Brain microvascular endothelial cell (primary cell): ENCODE results near the gene GPC5.

Experiments
- DNase-seq: peaks from one replicate; pipeline ENCODE4 v3.0.0-alpha.2; 2020
- H3K27ac ChIP-seq: fragments of 250-450 bp; sonication (Bioruptor Pico); 2 replicates; pipeline ENCODE4 v1.5.1; 2020; ENCODE audit warnings: mild to moderate bottlenecking, moderate library complexity
- H3K27me3 ChIP-seq: fragments of 250-450 bp; sonication (Bioruptor Pico); replicated peaks from 2 replicates; pipeline ENCODE4 v1.5.1; 2020; ENCODE audit warnings: mild to moderate bottlenecking
- H3K36me3 ChIP-seq: fragments of 250-450 bp; sonication (Bioruptor Pico); replicated peaks from 2 replicates; pipeline ENCODE4 v1.5.1; 2020; ENCODE audit warnings: mild to moderate bottlenecking
- H3K4me3 ChIP-seq: 2 replicates; pipeline ENCODE4 v1.5.1; 2011; ENCODE audit warnings: low read depth, mild to moderate bottlenecking, control low read depth, low read length, moderate library complexity
- CTCF ChIP-seq: IDR thresholded peaks from 2 replicates; pipeline ENCODE4 v1.5.1; 2011; ENCODE audit warnings: low read depth, mild to moderate bottlenecking, moderate library complexity, low read length, control low read depth, inconsistent platforms; ENCODE audit errors: missing control alignments
- in situ Hi-C: cut with HindIII; loops from 2 replicates; pipeline ENCODE4 v1.10.0; 2017; ENCODE audit warnings: low sequenced_read_pairs, low pct_ligation_motif_present

The GPC5 gene

DNA sequence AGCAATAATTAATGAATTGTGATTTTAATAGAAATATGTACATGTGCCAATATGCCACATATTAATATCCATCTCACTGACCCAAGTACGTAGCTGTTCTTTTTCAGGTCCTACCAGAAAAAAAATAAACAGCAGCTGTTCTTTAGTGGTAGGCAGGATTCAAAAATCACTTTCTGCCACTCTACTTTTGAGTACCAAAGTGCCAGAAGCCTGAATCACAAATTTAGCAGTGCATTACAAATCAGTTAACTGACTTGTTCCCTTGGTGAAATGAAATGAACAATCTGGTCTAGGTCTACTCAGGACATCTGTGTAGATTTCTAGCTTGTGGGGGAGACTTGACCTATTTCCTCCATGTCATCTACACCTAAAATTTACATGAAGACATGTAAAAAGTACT, 1052.6 kb downstream of the GPC5 start:
- H3K4me3 ChIP-seq: no peak overlapping the region
- in situ Hi-C loops: no loop called here
- no peak for DNase-seq
- H3K27me3 ChIP-seq: no peaks in the 10 kb centered on the region
- no peaks in the 10 kb centered on the region for H3K36me3 ChIP-seq
- TF ChIP-seq CTCF: no peak
- no peak overlapping the region for H3K27ac ChIP-seq

- in situ Hi-C loops: no loop called here
- no peaks in the 10 kb centered on the region for H3K36me3 ChIP-seq
- no peak for DNase-seq
- H3K27me3 ChIP-seq: no peaks in the 10 kb centered on the region
- H3K27ac ChIP-seq: no peak overlapping the region
- no peak for TF ChIP-seq CTCF
- no peak overlapping the region for H3K4me3 ChIP-seq
These were observed 1054.4 kb downstream of the GPC5 start for GRCh38 chr13:92452840-92453239.

GRCh38 chr13:92459306-92459705, 1060.9 kb downstream of the GPC5 start:
- Histone ChIP-seq H3K4me3 (no peak overlapping the region), H3K36me3 (no peaks in the 10 kb centered on the region), H3K27ac (no peak overlapping the region), H3K27me3 (no peaks in the 10 kb centered on the region)
- TF ChIP-seq CTCF: no peak
- no peak for DNase-seq
- in situ Hi-C loops: no loop called here

DNA sequence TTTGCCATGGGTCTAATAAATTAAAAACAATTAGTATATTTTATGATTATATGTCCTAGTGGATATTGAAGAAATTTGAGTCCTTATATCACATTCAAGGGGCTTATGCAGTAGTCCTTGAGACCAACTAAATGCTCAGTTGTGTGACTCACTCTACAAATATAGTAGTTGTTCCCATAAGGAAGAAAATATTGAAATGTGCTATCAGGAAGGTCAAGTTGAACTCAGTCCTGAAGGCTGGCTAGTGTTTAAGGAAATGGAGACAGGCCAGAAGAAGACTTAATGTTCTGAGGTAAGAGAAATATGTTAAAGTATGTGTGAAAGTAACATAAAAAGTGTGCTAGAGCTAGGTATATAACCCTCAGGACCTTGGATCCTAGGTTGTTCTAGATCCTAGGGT, 1062.1 kb downstream of the GPC5 start:
- no peak for DNase-seq
- no peak for TF ChIP-seq CTCF
- in situ Hi-C loops: no loop called here

DNA sequence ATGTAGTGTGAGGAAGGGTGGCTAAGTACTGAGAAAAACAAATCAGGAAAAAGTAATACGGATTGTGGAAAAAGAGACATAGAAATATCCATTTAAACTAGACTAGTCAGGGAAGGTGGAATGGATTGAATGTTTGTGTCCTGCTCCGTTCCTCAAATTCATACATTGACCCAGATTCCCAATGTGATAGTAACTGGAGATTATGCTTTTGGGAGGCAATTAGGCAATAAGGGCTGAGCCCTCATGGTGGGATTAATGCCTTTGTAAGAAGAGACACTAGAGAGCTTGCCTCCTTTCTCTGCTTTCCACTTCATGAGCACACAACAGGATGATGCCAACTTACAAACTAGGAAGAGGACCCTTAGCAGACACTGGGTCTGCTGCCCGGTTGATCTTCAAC, 1063.0 kb downstream of the GPC5 start:
- in situ Hi-C loops: no loop called here
- Histone ChIP-seq H3K27ac (no peak overlapping the region), H3K4me3 (no peak overlapping the region), H3K27me3 (no peaks in the 10 kb centered on the region), H3K36me3 (no peaks in the 10 kb centered on the region)
- TF ChIP-seq CTCF: no peak
- no peak for DNase-seq

More for the DNA sequence above, 1062.1 kb downstream of the GPC5 start:
- Histone ChIP-seq H3K27ac (no peak overlapping the region), H3K27me3 (no peaks in the 10 kb centered on the region), H3K4me3 (no peak overlapping the region), H3K36me3 (no peaks in the 10 kb centered on the region)

DNA sequence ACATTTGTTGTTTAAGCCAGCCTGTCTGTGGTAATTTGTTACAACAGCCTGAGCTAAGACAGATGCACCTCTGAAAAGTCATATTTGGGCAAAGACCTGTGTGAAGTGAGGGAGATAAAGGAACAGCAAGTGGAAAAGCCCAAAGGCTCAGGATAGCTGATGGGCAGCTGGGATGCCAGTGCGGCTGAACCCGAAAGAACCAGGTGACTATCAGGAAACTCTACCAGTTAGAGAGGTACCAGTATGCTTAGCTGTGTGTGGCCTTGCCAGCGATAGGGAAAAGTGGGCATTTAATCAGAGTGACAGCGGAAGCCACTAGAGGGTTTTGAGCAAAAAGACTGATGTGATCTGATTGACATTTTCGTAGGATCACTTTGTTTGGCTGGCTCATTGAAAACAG, 1063.4 kb downstream of the GPC5 start:
- no peak for DNase-seq

More for the DNA sequence above, 1063.4 kb downstream of the GPC5 start:
- Histone ChIP-seq H3K4me3 (no peak overlapping the region), H3K27ac (no peak overlapping the region), H3K27me3 (no peaks in the 10 kb centered on the region), H3K36me3 (no peaks in the 10 kb centered on the region)
- in situ Hi-C loops: no loop called here
- TF ChIP-seq CTCF: no peak
